ENCODE measurements around the gene AP3D1. TPM values are rescaled to one million over a fixed set of nuclear protein-coding genes. Genes with fewer than 3 reads are reported as not detected.

The AP3D1 gene
- total RNA-seq, 1 donor, result 121 TPM

GRCh38 chr19:2112516-2113320 is 38.6 kb downstream of the AP3D1 start:
- Histone ChIP-seq H3K4me2 (ENCODE audit: insufficient read depth, low read length) (no peak overlapping the region), H3K27ac (ENCODE audit: low read depth, low read length) (no peak overlapping the region), H3K79me2 (ENCODE audit: insufficient read depth, low read length) (peaks cover 19% of the 10 kb centered on the region), H4K20me1 (ENCODE audit: insufficient read depth, low read length) (peaks cover 40% of the 10 kb centered on the region), H3K36me3 (ENCODE audit: insufficient read depth, low read length) (peaks cover 91% of the 10 kb centered on the region), H3K27me3 (ENCODE audit: insufficient read depth, low read length) (no peaks in the 10 kb centered on the region), H2AFZ (ENCODE audit: low read length) (no peak overlapping the region), H3K4me3 (ENCODE audit: insufficient read depth, low read length) (no peak overlapping the region), H3K4me1 (ENCODE audit: insufficient read depth, low read length) (peaks cover 8% of the 10 kb centered on the region), H3K9me3 (ENCODE audit: low read depth, low read length) (no peaks in the 10 kb centered on the region)
- no peak for TF ChIP-seq CTCF (IDR thresholded peaks at IDR 0.05; ENCODE audit: extremely low read depth, low read depth, low read length)
- DNase-seq (ENCODE audit: insufficient read length, low spot score, missing footprints), result no peak

- no peak for TF ChIP-seq CTCF (IDR thresholded peaks at IDR 0.05; ENCODE audit: extremely low read depth, low read depth, low read length)
- H3K79me2 ChIP-seq (ENCODE audit: insufficient read depth, low read length), result peaks cover 16% of the 10 kb centered on the region
Measured at GRCh38 chr19:2111886-2112285, 39.5 kb downstream of the AP3D1 start.

GRCh38 chr19:2111425-2111824 is 39.9 kb downstream of the AP3D1 start:
- peaks cover 41% of the 10 kb centered on the region for H4K20me1 ChIP-seq (ENCODE audit: insufficient read depth, low read length)
- peaks cover 19% of the 10 kb centered on the region for H3K79me2 ChIP-seq (ENCODE audit: insufficient read depth, low read length)
- H3K27me3 ChIP-seq (ENCODE audit: insufficient read depth, low read length), result no peaks in the 10 kb centered on the region
- peaks cover 8% of the 10 kb centered on the region for H3K4me1 ChIP-seq (ENCODE audit: insufficient read depth, low read length)
- H2AFZ ChIP-seq (ENCODE audit: low read length), result no peak overlapping the region
- H3K27ac ChIP-seq (ENCODE audit: low read depth, low read length), result no peak overlapping the region
- H3K4me3 ChIP-seq (ENCODE audit: insufficient read depth, low read length), result no peak overlapping the region
- DNase-seq (ENCODE audit: insufficient read length, low spot score, missing footprints), result no peak
- H3K4me2 ChIP-seq (ENCODE audit: insufficient read depth, low read length), result no peak overlapping the region
- no peak for TF ChIP-seq CTCF (IDR thresholded peaks at IDR 0.05; ENCODE audit: extremely low read depth, low read depth, low read length)
- H3K9me3 ChIP-seq (ENCODE audit: low read depth, low read length), result no peaks in the 10 kb centered on the region
- H3K36me3 ChIP-seq (ENCODE audit: insufficient read depth, low read length), result peaks cover 89% of the 10 kb centered on the region

More at GRCh38 chr19:2111886-2112285, 39.5 kb downstream of the AP3D1 start:
- no peak for DNase-seq (ENCODE audit: insufficient read length, low spot score, missing footprints)
- Histone ChIP-seq H3K36me3 (ENCODE audit: insufficient read depth, low read length) (peaks cover 89% of the 10 kb centered on the region), H3K4me1 (ENCODE audit: insufficient read depth, low read length) (peaks cover 8% of the 10 kb centered on the region), H2AFZ (ENCODE audit: low read length) (no peak overlapping the region), H3K4me3 (ENCODE audit: insufficient read depth, low read length) (no peak overlapping the region), H3K4me2 (ENCODE audit: insufficient read depth, low read length) (no peak overlapping the region), H3K9me3 (ENCODE audit: low read depth, low read length) (no peaks in the 10 kb centered on the region), H4K20me1 (ENCODE audit: insufficient read depth, low read length) (peaks cover 41% of the 10 kb centered on the region), H3K27ac (ENCODE audit: low read depth, low read length) (no peak overlapping the region), H3K27me3 (ENCODE audit: insufficient read depth, low read length) (no peaks in the 10 kb centered on the region)

GRCh38 chr19:2110822-2111221 is 40.5 kb downstream of the AP3D1 start:
- Histone ChIP-seq H4K20me1 (ENCODE audit: insufficient read depth, low read length) (peaks cover 40% of the 10 kb centered on the region), H3K9me3 (ENCODE audit: low read depth, low read length) (no peaks in the 10 kb centered on the region), H3K4me1 (ENCODE audit: insufficient read depth, low read length) (peaks cover 8% of the 10 kb centered on the region), H3K36me3 (ENCODE audit: insufficient read depth, low read length) (peaks cover 85% of the 10 kb centered on the region), H2AFZ (ENCODE audit: low read length) (no peak overlapping the region), H3K79me2 (ENCODE audit: insufficient read depth, low read length) (peaks cover 23% of the 10 kb centered on the region), H3K27ac (ENCODE audit: low read depth, low read length) (no peak overlapping the region), H3K4me3 (ENCODE audit: insufficient read depth, low read length) (no peak overlapping the region), H3K4me2 (ENCODE audit: insufficient read depth, low read length) (no peak overlapping the region), H3K27me3 (ENCODE audit: insufficient read depth, low read length) (no peaks in the 10 kb centered on the region)
- no peak for DNase-seq (ENCODE audit: insufficient read length, low spot score, missing footprints)
- no peak for TF ChIP-seq CTCF (IDR thresholded peaks at IDR 0.05; ENCODE audit: extremely low read depth, low read depth, low read length)
